ENCODE results near the gene PTTG1IP2.

DNA sequence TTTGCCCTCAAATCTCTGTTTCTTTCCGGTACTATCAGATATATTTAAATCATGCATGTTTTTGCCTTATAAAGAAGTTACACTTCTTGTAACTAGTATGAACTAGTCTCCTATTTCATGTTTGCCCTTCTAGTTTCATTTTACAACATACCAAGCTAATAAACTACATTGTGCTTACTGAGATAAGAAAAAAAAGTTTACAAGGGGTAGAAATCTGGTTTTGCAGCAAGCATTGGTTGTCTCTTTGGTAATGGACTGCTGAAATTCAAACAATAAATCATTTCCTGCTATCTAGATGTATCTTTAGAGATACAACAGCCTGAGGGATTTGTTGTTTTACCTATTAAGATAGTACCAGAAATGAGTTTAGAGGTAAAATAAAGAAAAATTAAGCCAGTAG, 18.8 kb downstream of the PTTG1IP2 start:
- TF ChIP-seq, protein P1, sequence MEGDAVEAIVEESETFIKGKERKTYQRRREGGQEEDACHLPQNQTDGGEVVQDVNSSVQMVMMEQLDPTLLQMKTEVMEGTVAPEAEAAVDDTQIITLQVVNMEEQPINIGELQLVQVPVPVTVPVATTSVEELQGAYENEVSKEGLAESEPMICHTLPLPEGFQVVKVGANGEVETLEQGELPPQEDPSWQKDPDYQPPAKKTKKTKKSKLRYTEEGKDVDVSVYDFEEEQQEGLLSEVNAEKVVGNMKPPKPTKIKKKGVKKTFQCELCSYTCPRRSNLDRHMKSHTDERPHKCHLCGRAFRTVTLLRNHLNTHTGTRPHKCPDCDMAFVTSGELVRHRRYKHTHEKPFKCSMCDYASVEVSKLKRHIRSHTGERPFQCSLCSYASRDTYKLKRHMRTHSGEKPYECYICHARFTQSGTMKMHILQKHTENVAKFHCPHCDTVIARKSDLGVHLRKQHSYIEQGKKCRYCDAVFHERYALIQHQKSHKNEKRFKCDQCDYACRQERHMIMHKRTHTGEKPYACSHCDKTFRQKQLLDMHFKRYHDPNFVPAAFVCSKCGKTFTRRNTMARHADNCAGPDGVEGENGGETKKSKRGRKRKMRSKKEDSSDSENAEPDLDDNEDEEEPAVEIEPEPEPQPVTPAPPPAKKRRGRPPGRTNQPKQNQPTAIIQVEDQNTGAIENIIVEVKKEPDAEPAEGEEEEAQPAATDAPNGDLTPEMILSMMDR (IDR thresholded peaks at IDR 0.05) = no peak
- TF ChIP-seq POLR2A (IDR thresholded peaks at IDR 0.05) = no peak
